RKO (cell line): ENCODE data around the gene CFAP119.

Source experiments
- DNase-seq: peaks from one replicate; pipeline ENCODE4 v3.0.0-alpha.2; 2016; ENCODE audit warnings: low spot score

The CFAP119 gene

GRCh38 chr16:30762991-30763725 is 1.3 kb upstream of the CFAP119 start:
- no peak for DNase-seq

DNA sequence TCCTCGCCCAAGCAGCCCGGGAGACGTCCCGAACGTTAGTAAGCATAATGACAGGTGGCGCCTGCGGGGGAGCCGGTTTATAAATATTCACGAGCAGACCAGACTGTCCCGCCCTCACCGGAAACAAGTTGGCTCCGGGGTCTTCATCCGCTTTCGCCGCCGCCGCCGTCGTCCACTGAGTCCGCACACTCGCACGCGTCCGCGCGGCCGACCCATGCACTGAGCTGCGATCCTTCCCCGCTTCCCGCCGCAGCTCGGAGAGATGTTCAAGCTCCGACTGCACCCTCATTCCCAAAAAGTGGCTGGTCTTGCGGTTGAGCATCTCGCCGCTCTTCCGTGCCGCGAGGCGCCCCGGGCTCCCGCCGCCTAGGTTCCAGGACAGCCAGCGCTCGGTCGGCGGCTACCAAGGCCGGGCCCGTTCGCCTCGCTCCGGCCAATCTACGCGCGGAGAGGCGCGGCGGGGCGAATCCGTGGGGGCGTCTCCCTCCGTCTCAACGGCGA is 385 bp downstream of the CFAP119 start:
- peak; percentile 67 for DNase-seq

GRCh38 chr16:30760577-30761426 is 1.1 kb downstream of the CFAP119 start:
- no peak for DNase-seq

- DNase-seq, result peak; percentile 30
These were observed 1.8 kb downstream of the CFAP119 start for GRCh38 chr16:30760001-30760559.

DNA sequence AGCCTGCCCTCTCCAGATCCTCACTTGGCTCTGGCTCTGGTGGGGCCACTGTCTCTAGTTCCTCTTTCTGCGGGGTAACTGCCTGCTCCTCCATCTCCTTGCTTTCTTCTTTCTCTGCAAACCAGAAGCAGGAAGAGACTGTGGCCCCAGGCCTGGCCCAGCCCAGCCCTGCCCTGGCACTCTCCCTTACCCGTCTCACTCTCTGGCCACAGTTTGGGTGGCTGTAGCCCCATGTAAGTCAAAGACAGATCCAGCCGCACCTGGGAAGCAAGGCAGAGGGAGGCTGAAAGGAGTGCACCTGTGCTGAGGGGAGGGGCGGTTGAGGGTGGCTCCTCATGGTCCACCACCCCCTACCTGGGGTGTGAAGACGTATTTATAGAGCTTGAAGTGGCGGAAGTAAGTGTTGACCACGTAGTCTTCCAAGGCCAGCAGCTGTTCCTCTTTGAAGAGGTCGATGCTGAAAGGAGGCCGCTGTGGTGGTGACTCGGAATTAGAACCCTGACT is 2.8 kb downstream of the CFAP119 start:
- DNase-seq, result no peak

DNA sequence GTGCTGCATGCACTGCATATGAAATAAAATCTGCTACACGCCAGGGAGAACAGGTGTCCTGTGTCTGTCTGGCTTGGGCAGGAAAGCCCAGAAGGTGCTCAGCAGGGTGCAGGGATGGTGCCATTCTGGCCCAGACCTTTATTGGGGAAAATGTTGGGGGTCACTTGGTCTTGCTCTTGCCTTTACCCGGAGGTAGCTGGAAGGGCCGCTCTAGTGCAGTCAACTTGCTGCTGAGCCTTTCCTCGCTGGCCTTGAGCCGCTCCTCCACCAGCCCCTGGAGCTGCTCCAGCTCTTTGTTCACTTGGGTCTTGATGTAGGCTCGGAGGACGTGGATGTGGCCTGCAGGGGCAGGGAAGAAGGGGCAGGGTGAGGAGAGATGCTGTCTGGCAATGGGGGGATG is 4.5 kb downstream of the CFAP119 start:
- DNase-seq, result no peak

GRCh38 chr16:30756781-30757100 is 5.1 kb downstream of the CFAP119 start:
- no peak for DNase-seq

- DNase-seq, result no peak
These were observed 5.7 kb downstream of the CFAP119 start for GRCh38 chr16:30755955-30756780.

DNA sequence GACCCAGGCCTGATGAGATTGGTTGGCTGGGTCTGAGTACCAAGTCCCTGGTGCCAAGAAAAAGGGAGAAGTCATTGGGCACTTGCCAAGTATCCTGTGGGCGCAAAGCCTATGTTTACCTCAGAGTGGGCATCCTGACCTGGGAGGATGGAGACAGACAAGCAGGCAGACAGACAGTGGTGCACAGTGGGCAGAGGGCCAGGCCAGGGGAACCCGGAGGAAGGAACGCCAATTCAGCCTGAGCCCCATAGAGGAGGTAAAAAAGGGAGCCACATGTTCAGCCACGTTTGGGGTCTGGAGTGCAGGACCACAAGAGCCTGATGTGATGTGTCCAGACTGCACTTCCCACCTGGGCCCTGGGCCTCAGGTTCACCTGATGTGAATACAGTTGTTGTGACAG is 8.3 kb downstream of the CFAP119 start:
- DNase-seq, result no peak

DNA sequence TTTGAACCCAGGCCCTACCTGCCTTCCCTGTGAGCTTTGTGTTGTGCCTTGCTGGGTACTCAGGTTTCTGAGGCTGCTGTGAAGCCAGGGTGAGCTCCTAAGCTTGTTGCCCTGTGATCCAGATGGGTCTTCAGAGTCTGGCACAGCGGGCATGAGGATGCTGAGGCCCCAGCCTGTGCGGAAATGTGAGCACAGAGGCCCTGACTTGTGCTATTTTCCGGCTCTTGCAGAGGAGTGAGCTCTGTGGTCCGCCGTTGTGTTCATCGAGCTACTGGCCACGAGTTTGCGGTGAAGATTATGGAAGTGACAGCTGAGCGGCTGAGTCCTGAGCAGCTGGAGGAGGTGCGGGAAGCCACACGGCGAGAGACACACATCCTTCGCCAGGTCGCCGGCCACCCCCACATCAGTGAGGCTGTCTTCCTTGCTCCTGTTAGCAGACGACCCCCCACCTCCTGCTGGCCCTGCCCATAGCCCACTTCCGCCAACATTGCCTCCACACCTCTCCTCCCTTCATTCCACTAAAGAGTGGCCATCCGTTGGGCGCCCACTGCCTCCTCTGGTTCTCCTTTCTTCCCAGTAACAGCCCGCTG is 10.9 kb downstream of the CFAP119 start:
- no peak for DNase-seq

GRCh38 chr16:30750201-30750600 is 11.7 kb downstream of the CFAP119 start:
- DNase-seq, result no peak

GRCh38 chr16:30748634-30749445 is 13.0 kb downstream of the CFAP119 start:
- DNase-seq, result peak; percentile 76

DNA sequence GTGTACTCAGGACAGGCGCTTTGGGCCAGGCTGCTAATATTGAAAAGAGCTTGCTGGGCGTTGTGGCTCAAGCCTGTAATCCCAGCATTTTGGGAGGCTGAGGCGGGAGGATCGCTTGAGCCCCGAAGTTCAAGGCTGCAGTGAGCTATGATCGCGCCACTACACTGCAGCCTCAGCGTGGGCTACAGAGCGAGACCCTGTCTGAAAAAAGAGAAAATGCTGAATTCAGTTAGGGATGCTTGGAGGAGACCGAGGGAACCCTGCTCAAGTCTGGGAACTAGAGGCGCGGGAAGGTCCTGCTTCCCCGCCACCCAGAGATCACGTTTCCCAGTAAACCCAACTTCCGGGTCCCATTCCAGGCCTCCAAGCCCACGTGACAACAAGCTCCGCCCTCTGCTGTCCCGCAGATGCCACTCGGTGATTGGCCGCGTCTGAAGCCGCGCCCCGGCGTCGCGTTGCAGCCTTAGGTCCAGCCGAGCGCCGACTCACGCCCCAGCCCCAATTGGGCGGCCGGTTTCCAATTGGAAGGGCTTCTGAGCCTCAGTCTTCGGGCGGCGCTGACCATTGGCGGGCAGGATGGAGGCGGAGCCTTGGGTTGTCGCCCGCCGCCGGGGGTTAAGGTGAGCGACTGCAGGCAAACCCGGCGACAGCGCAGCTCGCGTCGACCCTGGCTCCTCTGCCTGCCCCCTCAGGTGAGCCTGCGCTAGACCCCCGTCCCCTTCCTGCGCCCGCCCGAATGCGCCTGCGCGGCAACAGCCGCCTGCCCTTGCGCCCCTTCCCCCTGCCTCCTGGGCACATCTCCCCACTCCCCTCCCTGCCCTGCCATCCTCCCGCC is 13.8 kb downstream of the CFAP119 start, which contains the start of gene PHKG2:
PHKG2 (plus strand) TSS at position 627 of the 835 bp plus-strand sequence. CDS start 396 bp downstream, outside the sequence.
- peak; percentile 99 for DNase-seq

DNA sequence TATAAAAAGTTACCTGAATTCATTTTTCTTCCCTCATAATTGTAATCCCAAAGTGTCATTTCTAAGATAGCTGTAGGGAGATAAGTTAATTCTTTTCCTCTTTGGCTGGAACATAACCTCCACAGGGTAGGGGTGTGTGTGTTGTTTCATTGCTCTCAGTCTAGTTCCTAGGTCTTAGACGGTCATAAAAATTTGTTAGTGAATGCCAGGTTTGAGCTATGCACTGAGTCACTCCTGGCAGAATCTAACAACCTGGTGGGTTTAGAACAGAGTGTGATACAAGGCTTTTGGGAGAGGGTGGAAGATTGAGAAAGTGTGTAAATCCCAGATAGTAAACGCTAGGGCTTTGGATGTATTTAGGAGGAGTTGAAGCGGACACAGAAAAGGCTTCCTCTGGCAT is 14.5 kb downstream of the CFAP119 start:
- DNase-seq, result peak; percentile 53

GRCh38 chr16:30746638-30747175 is 15.2 kb downstream of the CFAP119 start:
- no peak for DNase-seq

- DNase-seq, result no peak
These were observed 16.8 kb downstream of the CFAP119 start for GRCh38 chr16:30745082-30745481.

GRCh38 chr16:30744183-30744582 is 17.7 kb downstream of the CFAP119 start:
- no peak for DNase-seq

- DNase-seq, result no peak
These were observed 18.1 kb downstream of the CFAP119 start for GRCh38 chr16:30743716-30744115.

GRCh38 chr16:30741461-30741914 is 20.4 kb downstream of the CFAP119 start:
- DNase-seq, result peak; percentile 45
